Epithelial cell of proximal tubule (primary cell): Measurements from ENCODE around the gene EIF4E3. TPM values are rescaled to one million over a fixed set of nuclear protein-coding genes. Genes with fewer than 3 reads are reported as not detected.
A peak's percentile ranks its signal among the peaks of the same experiment; 100 is the strongest.

ENCODE experiments used
- DNase-seq: peaks from one replicate; pipeline ENCODE4 v3.0.0-alpha.2; 2011; ENCODE audit warnings: low read depth
- H3K4me3 ChIP-seq: 2 replicates; pipeline ENCODE4 v1.5.1; 2011; ENCODE audit warnings: low read depth, mild to moderate bottlenecking, low read length
- total RNA-seq: library from RNA; depleted of rRNA; stranded (reverse); fragments of >200 nt; gene quantifications from 2 replicates; pipeline ENCODE4 v1.2.3, GENCODE V29; 2015
- TF ChIP-seq, protein P1 (sequence below): conservative IDR thresholded peaks from 2 replicates; pipeline ENCODE4 v1.5.1; 2012; ENCODE audit warnings: low read depth, mild to moderate bottlenecking, low read length

Gene EIF4E3
- total RNA-seq, 1 donor from 2014 or later = 2.5 TPM

DNA sequence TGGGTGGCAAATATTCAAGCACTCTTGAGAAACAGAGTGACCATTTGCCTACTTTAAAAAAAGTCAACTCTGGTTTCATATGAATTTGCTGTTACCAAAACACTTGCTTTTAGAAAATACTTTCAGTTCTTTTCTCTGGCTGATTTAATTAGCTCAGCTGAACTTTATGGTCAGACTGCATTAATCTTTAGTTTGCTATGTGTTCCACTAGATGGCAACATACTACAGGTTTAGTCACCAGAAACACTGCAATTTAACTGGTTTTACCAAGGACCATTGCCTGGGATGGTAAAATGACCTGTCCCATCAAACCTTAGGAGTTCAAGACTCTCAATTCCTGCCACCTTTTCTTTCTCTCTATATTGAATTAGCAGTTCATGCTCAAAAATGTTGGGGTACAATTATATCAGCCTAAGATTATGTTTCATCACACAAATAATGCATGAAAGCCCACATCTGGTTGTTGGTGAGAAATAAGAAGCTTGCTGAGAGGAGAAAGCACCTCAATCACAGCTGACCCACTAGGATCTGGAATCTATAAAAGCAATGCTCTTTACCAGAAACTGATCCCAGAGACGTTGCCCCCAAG lies 14.2 kb downstream of the EIF4E3 start:
- no peak overlapping the region for H3K4me3 ChIP-seq
- DNase-seq = no peak
- TF ChIP-seq, protein P1, sequence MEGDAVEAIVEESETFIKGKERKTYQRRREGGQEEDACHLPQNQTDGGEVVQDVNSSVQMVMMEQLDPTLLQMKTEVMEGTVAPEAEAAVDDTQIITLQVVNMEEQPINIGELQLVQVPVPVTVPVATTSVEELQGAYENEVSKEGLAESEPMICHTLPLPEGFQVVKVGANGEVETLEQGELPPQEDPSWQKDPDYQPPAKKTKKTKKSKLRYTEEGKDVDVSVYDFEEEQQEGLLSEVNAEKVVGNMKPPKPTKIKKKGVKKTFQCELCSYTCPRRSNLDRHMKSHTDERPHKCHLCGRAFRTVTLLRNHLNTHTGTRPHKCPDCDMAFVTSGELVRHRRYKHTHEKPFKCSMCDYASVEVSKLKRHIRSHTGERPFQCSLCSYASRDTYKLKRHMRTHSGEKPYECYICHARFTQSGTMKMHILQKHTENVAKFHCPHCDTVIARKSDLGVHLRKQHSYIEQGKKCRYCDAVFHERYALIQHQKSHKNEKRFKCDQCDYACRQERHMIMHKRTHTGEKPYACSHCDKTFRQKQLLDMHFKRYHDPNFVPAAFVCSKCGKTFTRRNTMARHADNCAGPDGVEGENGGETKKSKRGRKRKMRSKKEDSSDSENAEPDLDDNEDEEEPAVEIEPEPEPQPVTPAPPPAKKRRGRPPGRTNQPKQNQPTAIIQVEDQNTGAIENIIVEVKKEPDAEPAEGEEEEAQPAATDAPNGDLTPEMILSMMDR = peak; percentile 70

DNA sequence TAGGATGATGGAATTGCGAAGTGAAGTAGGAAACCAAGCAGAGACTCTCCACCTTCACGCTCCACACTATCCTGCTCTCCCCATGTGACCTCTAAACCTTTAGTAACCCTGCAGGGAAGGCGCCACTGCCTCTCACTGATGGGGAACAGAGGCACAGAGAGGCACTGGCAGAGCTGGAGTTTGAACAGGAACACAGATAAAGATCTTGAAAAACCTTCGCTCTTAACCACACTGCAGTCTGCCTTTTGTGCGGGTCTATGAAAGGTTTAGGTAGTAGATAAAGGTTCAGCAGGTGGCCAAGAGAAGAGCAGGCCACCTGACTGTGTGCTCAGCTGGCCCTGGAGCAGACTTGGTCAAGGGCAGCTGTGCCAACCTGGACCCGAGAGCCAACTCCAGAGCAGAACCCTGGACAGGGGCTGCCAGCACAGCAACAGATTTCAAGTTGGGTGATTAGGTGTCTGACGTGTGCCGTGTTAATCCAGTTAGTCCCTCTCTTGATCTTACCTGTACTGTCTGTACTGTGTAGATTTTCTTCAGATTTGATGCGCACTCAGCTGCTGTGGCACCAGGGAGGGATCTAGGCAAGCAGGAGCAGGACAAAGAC lies 15.2 kb downstream of the EIF4E3 start:
- DNase-seq = no peak
- TF ChIP-seq, protein P1 = no peak
- no peak overlapping the region for H3K4me3 ChIP-seq

DNA sequence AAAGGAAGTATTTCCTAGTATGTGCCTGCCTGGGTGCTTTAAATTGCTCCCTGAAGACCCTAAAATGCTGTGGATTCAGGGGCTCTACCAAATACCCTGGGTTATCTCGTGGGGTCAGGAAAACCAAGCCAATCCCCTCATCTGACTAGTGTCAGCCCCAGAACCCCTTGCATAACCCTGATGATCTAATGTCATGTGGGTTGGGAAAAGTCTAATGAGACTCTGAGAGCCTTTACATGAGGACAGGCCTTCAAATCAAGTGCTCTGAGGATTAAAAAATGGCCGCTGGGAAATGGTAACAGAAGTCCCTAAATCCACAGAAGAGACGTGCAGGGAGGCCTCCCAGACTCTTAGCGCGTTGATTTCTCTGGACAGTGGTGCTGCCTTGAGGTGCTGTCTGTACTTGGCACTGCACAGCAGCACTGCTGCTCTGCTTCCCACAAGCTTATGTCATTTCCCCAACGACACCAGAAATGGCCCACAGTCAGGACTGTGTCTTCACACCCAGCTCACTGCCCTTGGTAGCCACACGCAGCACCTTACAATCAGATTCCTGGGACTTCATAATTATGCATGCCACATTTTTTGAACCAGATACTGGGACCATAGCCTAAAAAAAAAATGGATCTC lies 16.6 kb downstream of the EIF4E3 start:
- DNase-seq = no peak
- TF ChIP-seq, protein P1 = no peak

DNA sequence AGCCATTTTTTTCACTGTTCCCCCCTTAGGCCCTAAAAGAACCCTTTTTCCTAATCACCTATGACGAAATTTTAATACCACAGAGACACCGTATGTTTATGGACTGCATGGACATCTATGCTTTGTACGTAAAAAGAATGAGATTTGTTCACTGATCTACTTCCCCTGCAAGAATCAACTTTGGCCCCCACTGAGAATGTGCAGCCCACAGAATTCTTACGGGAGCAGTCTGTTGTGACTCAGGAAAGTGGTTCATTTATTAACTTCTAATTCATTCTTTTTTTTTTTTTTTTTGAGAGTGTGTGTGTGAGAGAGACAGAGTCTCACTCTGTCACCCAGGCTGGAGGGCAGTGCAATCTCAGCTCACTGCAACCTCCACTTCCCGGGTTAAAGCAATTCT lies 17.6 kb downstream of the EIF4E3 start:
- DNase-seq = peak; percentile 87
- H3K4me3 ChIP-seq = peak overlapping the region; percentile 32
- TF ChIP-seq, protein P1 = no peak

More for the DNA sequence above, 16.6 kb downstream of the EIF4E3 start:
- H3K4me3 ChIP-seq = no peak overlapping the region

DNA sequence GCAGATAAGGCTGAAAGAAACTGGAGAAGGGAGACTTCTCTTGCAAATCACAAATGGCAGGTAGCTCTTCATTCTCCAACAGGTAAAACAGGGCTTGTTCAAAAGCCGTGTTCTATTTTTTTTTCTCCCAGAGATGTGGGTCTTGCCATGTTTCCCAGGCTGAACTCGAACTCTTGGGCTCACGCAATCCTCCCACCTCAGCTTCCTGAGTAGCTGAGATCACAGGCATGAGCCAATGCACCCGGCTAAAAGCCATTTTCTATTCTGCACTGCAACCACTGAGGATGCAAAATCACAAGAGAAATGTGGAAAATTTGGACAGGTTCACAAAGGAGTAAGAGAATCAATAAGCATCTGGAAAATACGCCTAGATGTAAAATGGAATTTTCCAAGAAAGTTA lies 19.5 kb downstream of the EIF4E3 start:
- TF ChIP-seq, protein P1 = no peak
- DNase-seq = no peak
- H3K4me3 ChIP-seq = no peak overlapping the region

DNA sequence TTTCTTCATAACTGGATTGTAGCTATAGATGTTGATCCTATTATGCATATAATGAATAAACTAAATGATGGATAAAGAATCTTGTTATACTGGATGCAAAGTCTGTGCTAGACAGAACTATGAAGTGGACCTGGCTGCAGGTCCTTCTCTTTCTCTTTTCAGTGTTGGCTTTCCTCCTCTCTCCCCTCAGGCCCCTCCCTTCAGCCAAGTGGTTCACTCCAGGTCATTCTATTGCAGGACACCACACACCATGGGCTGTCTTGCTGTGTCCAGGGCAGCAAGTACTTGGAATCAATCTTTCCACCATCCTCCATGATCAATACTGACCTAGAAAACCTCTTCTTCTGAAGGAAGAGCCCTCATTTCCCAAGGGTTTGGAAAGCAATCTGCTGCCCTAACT lies 20.3 kb downstream of the EIF4E3 start:
- TF ChIP-seq, protein P1 = no peak
- no peak overlapping the region for H3K4me3 ChIP-seq
- DNase-seq = no peak
